Lung (tissue), 12 donors: ENCODE data around the gene PGP. TPM values are rescaled to one million over a fixed set of nuclear protein-coding genes. Genes with fewer than 3 reads are reported as not detected.

Experiments used
- ATAC-seq: fragments of 200-7000 bp; cut with Tn5 transposase; one replicate; pipeline ENCODE4 v1.9.1; 2020; ENCODE audit warnings: moderate number of reproducible peaks; ENCODE audit not compliant: insufficient read depth, low FRiP score
- DNase-seq, 3 donors: peaks; one replicate each; pipeline ENCODE4 v3.0.0-alpha.2; 2013 to 2017
- H3K27ac ChIP-seq, 2 donors: one replicate each; pipeline ENCODE4 v1.5.1; 2013; ENCODE audit warnings: mild to moderate bottlenecking in 2 of 2, moderate library complexity in 2 of 2, control low read depth in 1 of 2, inconsistent platforms in 1 of 2, low read depth in 1 of 2, low read length in 1 of 2
- H3K27me3 ChIP-seq, 3 donors: one replicate each; pipeline ENCODE4 v1.5.1; 2013; ENCODE audit warnings: low read length in 2 of 3; ENCODE audit not compliant: control insufficient read depth in 3 of 3, insufficient read depth in 3 of 3
- H3K36me3 ChIP-seq, 4 donors: one replicate each; pipeline ENCODE4 v1.5.1; 2013; ENCODE audit warnings: low read length in 4 of 4, mild to moderate bottlenecking in 1 of 4, moderate library complexity in 1 of 4; ENCODE audit not compliant: control insufficient read depth in 4 of 4, insufficient read depth in 4 of 4
- H3K4me1 ChIP-seq, 5 donors: one replicate each; pipeline ENCODE4 v1.5.1; 2013; ENCODE audit warnings: low read length in 5 of 5, mild to moderate bottlenecking in 2 of 5, moderate library complexity in 1 of 5; ENCODE audit not compliant: control insufficient read depth in 5 of 5, insufficient read depth in 5 of 5
- H3K4me3 ChIP-seq: one replicate; pipeline ENCODE4 v1.5.1; 2013; ENCODE audit warnings: mild to moderate bottlenecking, control low read depth, moderate library complexity
- H3K9ac ChIP-seq, 2 donors: one replicate each; pipeline ENCODE4 v1.5.1; 2013; ENCODE audit warnings: low read length in 2 of 2, control low read depth in 1 of 2; ENCODE audit not compliant: insufficient read depth in 1 of 2
- H3K9me3 ChIP-seq, 4 donors: one replicate each; pipeline ENCODE4 v1.5.1; 2013; ENCODE audit warnings: low read length in 3 of 4, mild to moderate bottlenecking in 1 of 4, moderate library complexity in 1 of 4; ENCODE audit not compliant: control insufficient read depth in 4 of 4, insufficient read depth in 3 of 4
- CTCF ChIP-seq: IDR thresholded peaks from 2 replicates; pipeline ENCODE4 v1.5.1; 2012; ENCODE audit warnings: mild to moderate bottlenecking; ENCODE audit errors: control extremely low read depth, extremely low read depth
- WGBS, 2 donors: extraction: QIAGEN DNeasy Blood & Tissue Kit; methylation state at CpG; one replicate each; pipeline ENCODE4 v1.1.7; 2013; 5-methylcytosine and 5-hydroxymethylcytosine counted together
- polyA plus RNA-seq, 2 donors: library from polyadenylated mRNA; stranded (reverse); fragments of 200-250 nt; gene quantifications; one replicate each; pipeline ENCODE4 v1.2.1, GENCODE V29; 2013
- total RNA-seq, 2 donors: library from RNA; depleted of rRNA in 1 of 2; stranded (reverse); fragments of >200 nt in 1 of 2; gene quantifications; one replicate each; pipeline ENCODE4 v1.2.1, GENCODE V29; 2014 to 2021
- donor health status: control.
- donor health status: control.
- donor health status: Bipolar disorder and iron deficiency.
- donor health status: healthy.
- donor health status: DM: yes; HTN: yes; CAD: no.

The PGP gene
- total and polyA plus RNA-seq, 4 donors: 3.8 to 20.9 (median 13.7) TPM

GRCh38 chr16:2177101-2177500 is 37.5 kb downstream of the PGP start:
- WGBS, 2 donors: 93 to 94% methylated on average over 18 of the region's 18 CpGs
- no peak overlapping the region for H3K4me3 ChIP-seq
- H3K27ac ChIP-seq: no peak overlapping the region
- ATAC-seq (no peak), DNase-seq (no peak)
- H3K9ac ChIP-seq: no peak overlapping the region
- no peaks in the 10 kb centered on the region for H3K4me1 ChIP-seq
- H3K27me3 ChIP-seq: no peaks in the 10 kb centered on the region
- TF ChIP-seq CTCF: no peak
- H3K9me3 ChIP-seq: no peaks in the 10 kb centered on the region
- H3K36me3 ChIP-seq: peaks cover 4 to 57% (median 11%) of the 10 kb centered on the region in 4 donors

- peaks cover 4 to 68% (median 11%) of the 10 kb centered on the region in 4 donors for H3K36me3 ChIP-seq
- H3K27ac ChIP-seq: no peak overlapping the region
- WGBS, 2 donors: 96% methylated on average over 23 of the region's 23 CpGs
These were observed 38.6 kb downstream of the PGP start for GRCh38 chr16:2176047-2176446.

GRCh38 chr16:2175454-2175853 is 39.2 kb downstream of the PGP start:
- no peak overlapping the region for H3K9ac ChIP-seq
- no peak for TF ChIP-seq CTCF
- ATAC-seq: no peak
- H3K4me1 ChIP-seq: no peaks in the 10 kb centered on the region
- H3K9me3 ChIP-seq: no peaks in the 10 kb centered on the region
- no peak for DNase-seq
- 96 to 97% methylated on average over 10 of the region's 10 CpGs for WGBS, 2 donors
- no peak overlapping the region for H3K4me3 ChIP-seq
- H3K36me3 ChIP-seq: peaks cover 4 to 70% (median 11%) of the 10 kb centered on the region in 4 donors
- H3K27me3 ChIP-seq: no peaks in the 10 kb centered on the region
- no peak overlapping the region for H3K27ac ChIP-seq

More at GRCh38 chr16:2176047-2176446, 38.6 kb downstream of the PGP start:
- no peak for DNase-seq
- TF ChIP-seq CTCF: no peak
- Histone ChIP-seq H3K9me3 (no peaks in the 10 kb centered on the region), H3K27me3 (no peaks in the 10 kb centered on the region), H3K4me3 (no peak overlapping the region), H3K9ac (no peak overlapping the region), H3K4me1 (no peaks in the 10 kb centered on the region)
- no peak for ATAC-seq
